ENCODE measurements around the gene FSTL5.

The FSTL5 gene

GRCh38 chr4:161936625-161937550, 226.9 kb downstream of the FSTL5 start:
- DNase-seq, result no peak

- no peak for DNase-seq
Measured at GRCh38 chr4:161931089-161931488, 232.7 kb downstream of the FSTL5 start.

DNA sequence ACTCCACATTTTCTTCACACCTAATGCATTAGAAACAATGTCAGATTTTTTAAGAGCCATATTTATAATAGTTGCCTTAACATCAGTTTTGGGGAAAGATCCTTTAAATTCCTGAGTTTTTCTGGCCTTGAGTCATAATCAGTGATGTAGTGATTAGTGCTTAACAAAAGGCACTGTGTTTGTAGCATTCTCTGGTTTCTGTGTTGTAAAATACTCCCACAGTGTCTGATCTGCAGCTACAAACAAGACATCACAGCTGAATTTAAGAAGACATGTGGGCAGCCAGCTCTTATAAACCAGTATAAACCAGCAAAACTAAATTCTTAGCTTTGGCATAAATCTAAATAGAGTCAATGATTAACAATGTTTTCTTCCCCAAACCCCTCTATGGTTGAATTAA, 233.8 kb downstream of the FSTL5 start:
- no peak for DNase-seq

- no peak for DNase-seq
Measured at GRCh38 chr4:161926033-161926828, 237.6 kb downstream of the FSTL5 start.

GRCh38 chr4:161920304-161921052, 243.3 kb downstream of the FSTL5 start:
- no peak for DNase-seq

- DNase-seq, result no peak
Measured at GRCh38 chr4:161919442-161920220, 244.2 kb downstream of the FSTL5 start.

GRCh38 chr4:161916035-161916434, 247.8 kb downstream of the FSTL5 start:
- DNase-seq, result no peak

DNA sequence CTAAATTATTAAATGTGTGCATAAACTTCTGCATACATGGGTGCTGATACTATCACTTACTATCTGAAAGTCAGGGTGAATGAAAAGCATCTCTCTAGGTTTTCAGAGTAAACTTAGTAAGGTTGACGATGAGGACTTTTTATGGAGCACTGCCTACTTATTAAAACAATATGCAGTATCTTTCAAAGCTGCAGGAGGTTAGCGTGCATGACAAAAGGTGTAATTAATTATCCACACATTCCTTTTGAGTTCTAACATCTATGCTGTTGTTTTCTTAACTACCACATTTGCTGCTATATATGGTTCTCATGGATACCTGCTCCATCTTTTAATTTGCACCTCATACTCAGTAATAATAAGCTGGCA, 256.2 kb downstream of the FSTL5 start:
- no peak for DNase-seq

DNA sequence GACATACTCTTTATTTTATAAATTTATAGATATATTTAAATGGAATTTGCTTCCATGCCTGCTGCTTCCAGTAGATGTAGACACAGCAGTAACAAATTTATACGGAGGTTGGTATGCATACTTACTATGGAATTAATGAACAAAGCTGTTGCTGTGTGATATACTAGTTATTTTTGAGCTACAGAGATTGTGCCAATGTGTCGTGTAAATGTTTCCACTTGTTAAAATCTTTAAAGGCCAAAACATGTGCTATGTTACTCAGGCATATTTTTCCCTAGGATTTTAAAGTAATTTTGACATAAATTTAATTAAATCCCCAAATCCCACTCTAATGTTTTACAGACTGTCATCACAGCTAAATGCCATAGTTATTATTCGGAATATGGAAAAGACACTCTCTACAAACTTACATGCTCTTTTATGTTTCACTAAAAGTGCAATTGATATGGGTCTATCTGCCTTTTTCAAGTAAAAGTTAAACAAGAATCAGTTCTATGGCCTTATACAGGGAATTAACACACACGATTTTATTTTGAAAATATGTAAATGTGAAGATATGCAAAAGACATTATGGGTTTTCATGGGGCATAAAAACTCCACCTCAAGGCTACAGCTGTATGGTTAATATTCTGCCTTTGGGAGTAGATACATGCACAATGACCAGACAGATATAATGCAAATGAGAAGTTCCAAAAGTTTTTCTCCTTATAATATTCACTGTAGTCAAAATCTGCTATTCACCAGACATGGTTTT, 256.8 kb downstream of the FSTL5 start:
- no peak for DNase-seq

DNA sequence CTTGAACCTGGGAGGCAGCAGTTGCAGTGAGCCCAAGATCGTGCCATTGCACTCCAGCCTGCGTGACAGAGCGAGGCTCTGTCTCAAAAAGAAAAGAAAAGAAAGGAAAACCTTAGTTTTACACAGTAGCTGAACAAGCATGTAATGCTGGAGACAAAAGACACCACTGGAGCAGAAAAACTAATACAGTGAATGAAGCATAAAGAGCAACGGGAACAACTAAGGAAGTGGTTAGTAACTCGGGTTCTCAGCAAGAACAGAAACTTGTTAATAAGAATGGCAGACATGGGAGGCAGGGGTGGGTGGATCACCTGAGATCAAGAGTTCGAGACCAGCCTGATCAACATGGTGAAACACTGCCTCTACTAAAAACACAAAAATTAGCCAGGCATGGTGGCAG, 263.7 kb downstream of the FSTL5 start:
- no peak for DNase-seq

GRCh38 chr4:161894493-161895167, 269.2 kb downstream of the FSTL5 start:
- no peak for DNase-seq

- no peak for DNase-seq
Measured at GRCh38 chr4:161894014-161894413, 269.8 kb downstream of the FSTL5 start.

DNA sequence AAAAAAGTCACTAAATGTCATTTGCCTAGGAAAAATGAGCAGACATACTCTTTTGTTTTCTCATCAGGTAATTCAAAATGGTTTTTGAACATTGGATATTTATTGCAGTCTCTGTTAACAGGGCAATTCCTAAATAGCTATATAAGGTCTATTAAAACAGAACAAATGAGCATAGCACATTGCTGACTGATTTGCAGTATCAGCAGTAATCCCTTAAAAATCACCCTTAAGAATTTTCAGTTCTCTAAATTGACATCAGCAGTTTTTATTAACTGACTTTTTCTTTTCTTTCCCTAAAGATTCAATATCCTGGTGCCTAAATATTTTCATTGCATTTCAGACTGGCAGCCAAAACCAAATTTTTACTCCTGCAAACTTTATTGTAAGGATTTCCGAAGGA, 270.2 kb downstream of the FSTL5 start:
- no peak for DNase-seq

GRCh38 chr4:161892951-161893350, 270.8 kb downstream of the FSTL5 start:
- no peak for DNase-seq

- DNase-seq, result no peak
Measured at GRCh38 chr4:161883157-161883556, 280.6 kb downstream of the FSTL5 start.

DNA sequence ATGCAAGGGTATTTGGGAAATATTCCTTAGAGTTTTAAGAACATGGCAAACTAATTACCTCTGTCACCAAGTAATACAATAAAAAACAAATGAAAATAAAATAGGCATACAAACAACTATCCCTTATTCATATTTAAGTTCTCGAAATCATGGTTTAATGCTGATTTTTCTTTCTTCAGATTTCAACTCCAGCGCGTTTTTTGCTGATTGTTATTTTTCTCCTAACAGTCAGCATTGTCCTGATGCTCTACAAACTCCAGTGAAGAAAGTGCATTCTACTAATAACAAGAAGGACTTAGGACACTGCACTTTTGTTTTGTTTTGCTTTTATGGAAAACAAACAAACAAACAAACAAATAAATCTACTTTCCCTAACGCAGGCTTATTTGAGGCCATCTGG, 282.4 kb downstream of the FSTL5 start:
- DNase-seq, result no peak

- DNase-seq, result no peak
Measured at GRCh38 chr4:161869511-161869910, 294.3 kb downstream of the FSTL5 start.

DNA sequence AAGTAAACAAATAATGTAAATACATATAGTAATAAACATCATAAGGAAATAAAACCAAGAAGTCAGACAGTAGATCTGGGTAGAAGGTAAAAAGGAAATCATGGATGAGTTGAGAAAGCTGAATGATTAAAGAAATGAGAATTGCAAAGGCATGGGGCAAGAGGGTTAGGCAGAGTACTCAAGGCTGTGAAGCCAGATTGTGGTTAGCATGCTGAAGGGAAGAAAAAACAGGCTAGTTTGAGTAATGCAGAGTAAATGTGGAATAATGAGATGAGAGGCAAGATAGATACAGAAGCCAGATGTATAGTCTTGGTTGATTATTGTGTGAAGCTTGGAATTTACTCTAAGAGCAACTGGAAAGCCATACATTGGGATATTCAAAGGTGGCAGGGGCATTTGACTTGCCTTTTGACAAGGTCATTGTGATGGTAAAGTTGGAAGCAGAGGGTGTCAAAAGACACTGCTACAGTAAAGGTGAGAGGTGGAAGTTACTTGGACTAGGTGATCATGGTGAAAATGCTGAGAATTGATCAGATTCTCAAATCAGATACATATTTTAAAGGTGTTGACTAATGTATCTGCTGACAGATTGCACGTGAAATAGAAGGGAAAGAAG, 307.0 kb downstream of the FSTL5 start:
- no peak for DNase-seq

DNA sequence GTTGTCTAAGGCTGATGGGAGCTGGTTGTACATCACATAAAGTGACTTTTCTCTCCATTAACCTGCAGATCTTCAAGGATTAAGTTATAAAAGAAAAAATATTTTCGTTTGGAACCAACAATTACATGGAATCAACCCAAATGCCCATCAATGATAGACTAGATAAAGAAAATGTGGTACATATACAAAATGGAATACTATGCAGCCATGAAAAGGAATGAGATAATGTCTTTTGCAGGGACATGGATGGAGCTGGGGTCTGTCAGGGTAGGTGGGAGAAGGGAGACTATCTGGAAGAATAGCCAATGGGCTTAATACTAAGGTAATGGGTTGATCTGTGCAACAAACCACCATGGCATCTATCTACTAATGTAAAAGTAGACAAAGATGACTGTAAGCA, 313.2 kb downstream of the FSTL5 start:
- no peak for DNase-seq

DNA sequence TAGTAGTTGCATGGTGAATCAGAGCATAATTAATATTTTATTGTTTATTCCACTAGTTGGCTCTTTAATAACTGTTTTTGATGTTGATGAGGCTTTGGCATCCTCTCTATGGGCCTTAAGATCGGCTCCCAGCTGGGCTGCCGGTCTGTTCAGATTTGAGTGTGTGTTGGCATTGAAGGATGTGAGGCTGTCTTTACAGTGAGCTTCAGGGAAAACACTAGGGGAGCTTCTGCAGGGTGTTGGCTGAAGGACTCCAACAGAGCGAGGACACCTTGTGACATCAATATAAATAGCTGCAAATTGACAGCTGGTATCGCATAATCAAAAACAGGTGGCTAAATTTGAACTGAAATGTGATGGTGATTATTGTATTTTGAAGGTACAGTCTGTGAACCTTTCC, 322.0 kb downstream of the FSTL5 start:
- peak; percentile 56 for DNase-seq

DNA sequence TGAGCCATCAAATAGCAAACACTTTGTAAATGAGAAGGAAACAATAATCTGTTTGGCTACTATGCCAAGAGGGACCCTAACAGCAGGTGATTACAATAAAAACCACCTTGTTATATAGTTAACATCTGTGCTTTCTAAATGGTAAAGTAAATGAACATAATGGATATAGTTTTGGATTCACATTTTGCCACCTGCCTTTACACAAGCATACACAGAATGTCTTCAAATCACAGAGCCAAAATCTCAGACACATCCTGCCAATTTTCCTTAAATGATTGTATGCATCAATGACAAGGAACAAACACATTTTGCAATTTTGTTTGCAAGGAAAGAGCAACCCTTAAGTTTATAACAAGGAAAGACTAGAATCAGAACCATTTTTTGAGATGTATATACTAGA, 334.2 kb downstream of the FSTL5 start:
- DNase-seq, result peak; percentile 72
